HG02943 (cell line): ENCODE measurements around the gene NKG7.
"Not testable (repeated sequence)": the region's sequence is repeated elsewhere in the genome, so short reads cannot be mapped to it uniquely, and the experiment has no call there.

Experiments used
- ATAC-seq: cut with Tn5 transposase; IDR thresholded peaks from one replicate; pipeline ENCODE4 v1.9.1; 2021; ENCODE audit warnings: mild to moderate bottlenecking, low read depth, moderate library complexity; ENCODE audit not compliant: unreplicated experiment

NKG7 gene, protein sequence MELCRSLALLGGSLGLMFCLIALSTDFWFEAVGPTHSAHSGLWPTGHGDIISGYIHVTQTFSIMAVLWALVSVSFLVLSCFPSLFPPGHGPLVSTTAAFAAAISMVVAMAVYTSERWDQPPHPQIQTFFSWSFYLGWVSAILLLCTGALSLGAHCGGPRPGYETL

DNA sequence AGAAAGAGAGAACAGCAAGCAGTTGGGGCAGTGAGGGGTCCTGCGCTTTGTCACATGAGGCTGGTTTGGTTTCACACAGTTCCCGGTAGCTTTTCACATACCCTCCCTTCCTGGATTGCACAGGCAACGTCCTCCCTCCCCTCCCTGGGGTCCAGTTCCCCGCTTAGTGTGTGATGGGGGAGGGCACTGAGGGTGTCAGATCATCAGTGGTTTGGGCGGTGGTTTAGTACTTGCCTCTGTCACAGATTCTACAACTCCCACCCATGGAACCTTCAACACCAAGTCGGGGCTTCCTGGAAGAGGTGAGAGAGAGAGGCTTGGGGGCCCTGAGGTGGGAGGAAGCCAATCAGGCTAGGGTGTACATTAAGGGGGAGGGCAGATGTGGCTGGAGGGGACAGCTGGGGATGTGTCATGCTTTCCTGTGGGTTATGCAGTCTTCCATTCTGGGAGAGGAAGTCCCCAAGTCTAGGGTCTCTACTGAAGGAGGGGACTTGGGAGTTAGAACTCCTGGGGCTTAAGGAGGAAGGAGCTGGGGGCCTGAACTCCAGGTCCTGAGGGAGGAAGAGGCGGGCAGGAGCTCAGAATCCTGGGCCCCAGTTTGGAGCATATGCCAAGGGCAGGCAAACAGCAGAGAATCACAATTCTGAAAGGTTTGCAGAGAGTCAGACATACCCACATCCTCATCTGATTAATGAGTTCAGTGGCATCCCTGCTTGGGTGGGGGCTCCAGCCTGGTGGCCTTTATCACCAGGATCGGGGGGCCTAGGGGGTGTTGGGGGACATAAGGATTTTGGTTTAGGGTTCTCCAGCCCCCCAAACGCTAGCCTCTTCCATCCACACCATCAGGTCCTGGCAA is at the start of gene NKG7:
Gene NKG7, minus strand, starts transcription at position 6 of the 856 bp plus-strand sequence. CDS start 119 bp downstream, outside the sequence.
- ATAC-seq, result no peak

GRCh38 chr19:51422053-51422448 is 49.6 kb upstream of the NKG7 start:
- no peak for ATAC-seq

GRCh38 chr19:51421229-51422052 is 49.0 kb upstream of the NKG7 start:
- no peak for ATAC-seq

DNA sequence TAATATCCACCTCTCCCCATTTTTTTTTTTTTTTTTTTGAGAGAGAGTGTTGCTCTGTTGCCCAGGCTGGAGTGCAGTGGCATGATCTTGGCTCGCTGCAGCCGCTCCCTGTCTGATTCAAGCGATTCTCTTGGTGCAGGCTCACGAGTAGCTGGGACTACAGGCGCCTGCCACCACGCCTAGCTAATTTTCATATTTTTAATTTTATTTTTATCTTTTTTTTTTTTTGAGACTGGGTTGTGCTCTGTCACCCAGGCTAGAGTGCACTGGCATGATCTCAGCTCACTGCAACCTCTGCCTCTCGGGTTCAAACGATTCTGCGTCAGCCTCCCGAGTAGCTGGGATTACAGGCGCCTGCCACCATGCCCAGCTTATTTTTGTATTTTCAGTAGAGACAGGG is 48.1 kb upstream of the NKG7 start:
- not testable (repeated sequence) for ATAC-seq

GRCh38 chr19:51418707-51419106 is 46.3 kb upstream of the NKG7 start:
- no peak for ATAC-seq

- ATAC-seq, result no peak
Observed at GRCh38 chr19:51417810-51418157, 45.3 kb upstream of the NKG7 start.

DNA sequence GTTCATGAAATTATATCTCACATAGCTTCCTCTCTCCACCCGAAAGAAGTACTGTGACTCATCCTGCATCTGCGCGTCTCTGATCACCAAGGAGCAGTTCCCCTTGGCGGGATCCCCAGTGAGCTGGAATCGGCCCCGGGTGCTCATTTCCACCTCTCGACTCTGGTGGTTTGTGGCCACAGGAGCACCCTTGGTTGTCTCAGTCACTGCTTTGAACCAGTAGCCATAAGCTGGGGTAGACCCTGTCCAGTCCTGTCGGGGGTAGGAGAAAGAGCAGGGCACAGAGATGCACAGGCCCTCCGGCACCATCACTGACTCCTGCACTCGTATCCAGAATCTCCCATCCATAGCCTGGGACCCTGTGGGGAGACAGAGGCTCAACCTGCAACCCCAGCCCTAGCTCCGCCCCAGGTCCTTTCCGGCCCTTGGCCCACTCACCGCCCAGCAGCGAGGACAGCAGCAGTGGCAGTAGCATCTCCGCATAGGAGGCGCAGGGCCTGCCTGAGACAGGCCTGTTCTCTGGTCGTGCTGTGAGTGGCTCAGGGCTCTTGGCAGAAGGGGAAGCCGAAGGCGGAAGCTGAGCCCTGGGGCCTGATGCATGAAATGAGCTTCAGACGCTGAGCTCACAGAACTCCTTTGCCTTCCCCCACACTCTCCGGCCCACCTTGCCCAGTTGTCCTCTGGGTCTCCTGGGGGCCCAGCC is 44.8 kb upstream of the NKG7 start, which contains the start of gene SIGLEC10:
Gene SIGLEC10, minus strand, starts transcription at position 536 of the 703 bp plus-strand sequence. Its CDS starts 61 bp downstream, at position 475.
- ATAC-seq, result no peak

GRCh38 chr19:51416422-51416821 is 44.0 kb upstream of the NKG7 start:
- not testable (repeated sequence) for ATAC-seq

DNA sequence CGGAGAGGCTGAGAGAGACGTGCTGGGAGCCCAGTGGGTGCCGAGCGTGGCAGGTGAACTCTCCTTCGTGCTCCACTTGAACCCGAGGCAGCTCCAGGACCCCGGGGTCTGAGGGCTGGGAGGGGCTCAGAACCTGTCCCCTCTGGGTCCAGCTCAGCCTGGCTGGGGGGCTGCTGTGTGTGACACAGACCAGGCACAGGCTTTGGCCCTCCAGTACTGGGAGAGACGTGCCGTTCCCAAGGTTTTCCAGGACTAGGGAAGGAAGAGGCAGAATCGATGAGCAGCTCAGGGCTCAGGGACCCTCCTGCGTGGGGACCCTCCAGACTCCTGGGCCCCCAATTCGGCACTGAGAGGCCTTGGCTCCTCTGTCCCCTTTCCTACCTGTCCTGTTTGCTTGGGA is 42.7 kb upstream of the NKG7 start:
- no peak for ATAC-seq

DNA sequence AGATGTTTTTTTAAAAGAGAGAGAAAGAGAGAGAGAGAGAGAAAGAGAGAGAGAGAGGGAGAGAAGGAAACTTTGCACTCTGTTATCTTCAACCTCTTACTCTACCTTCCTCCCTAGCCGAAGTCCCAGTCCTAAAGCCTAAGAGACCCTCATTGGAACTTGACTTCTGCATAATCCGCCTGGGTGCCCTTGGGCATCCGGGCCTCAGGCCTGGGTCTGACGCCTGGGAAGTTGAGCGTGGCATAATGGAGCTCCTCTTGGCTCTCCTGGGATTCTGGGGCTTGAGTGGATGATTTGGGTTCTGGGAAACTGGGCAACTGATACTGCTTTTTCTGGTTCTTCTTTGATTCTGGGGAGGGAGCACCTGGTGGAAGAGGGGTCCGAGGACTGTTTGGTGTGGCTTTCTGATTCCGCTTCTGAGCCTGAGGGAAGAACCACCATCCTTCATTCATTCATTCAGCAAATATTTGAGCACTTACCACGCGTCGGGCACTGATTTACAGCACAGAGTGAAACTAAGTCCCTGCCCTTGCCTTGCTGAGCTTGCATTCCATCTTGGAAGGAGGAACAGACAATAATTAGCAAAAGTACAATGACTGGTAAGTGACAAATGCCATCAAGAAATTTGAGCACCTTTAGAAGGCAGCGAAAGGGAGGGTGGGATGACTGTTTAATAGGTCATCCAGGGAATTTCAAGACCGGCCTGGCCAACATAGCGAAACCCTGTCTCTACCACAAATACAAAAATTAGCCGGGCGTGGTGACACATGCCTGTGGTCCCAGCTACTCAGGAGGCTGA is 38.7 kb upstream of the NKG7 start:
- ATAC-seq, result no peak

DNA sequence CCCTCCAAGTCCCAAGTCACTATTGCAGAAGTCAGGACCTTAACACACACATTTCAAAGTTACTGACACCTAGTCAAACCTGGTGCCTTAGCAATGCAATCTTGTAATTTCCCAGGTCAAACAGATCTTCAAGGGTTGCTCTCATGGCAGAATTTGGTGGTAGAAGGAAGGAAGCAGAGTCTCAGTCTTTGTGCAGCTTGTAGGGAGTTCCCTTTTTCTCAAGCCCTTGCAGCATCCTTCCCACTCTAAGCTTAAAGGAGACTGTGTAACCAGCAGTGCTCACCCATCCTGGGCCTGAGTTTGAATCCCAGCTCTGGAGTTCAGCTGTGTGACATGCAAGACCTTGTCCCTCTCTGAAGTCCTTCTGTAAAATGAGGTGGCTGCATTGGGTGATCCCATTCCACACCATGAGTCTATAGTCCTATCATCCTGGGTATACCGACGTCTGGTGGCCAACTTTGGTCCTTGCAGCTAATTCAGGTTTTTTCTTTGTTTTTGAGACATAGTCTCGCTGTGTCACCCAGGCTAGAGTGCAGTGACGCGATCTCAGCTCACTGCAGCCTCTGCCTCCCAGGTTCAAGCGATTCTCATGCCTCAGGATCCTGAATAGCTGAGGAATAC is 35.2 kb upstream of the NKG7 start:
- ATAC-seq, result no peak

GRCh38 chr19:51402117-51402516 is 29.7 kb upstream of the NKG7 start:
- no peak for ATAC-seq

- ATAC-seq, result not testable (repeated sequence)
Observed at GRCh38 chr19:51399936-51400335, 27.5 kb upstream of the NKG7 start.

DNA sequence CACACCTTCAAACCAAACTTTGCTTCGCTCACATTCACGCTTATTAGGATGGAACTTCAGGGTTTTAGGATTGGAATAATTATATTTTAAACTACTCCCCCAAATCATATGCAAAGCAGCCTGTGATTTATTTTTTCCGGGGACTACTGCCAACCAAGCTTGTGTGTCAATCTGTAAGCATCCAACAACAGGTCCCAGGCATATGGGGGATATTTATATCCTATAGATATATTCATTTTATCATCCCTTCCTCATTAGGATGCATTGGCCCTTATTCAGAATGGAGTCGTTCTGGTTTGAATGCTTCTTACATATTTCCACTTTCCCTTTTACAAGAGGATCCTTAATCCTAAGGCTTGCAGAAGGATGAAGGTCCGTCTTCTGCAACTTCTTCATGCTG is 26.8 kb upstream of the NKG7 start:
- no peak for ATAC-seq

- no peak for ATAC-seq
Observed at GRCh38 chr19:51398096-51398704, 25.7 kb upstream of the NKG7 start.

DNA sequence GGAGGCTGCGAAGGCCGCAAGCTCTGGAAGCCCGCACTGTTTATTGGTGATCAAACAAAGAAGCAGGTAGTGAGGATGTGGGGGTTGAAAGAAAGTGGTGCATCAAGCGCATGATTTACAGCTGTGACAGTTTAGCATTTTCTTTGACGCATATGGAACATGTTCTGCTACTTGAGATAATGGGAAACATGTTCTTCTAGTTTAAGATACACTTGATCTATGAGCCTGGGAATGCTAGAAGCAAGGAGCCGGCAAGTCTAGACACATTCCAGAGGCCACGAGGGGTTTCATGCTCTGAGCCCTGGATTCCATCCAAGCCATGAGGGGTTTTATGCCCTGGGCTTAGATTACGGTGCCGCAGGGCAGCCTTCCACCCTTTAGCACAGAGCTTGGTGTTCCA is 25.0 kb upstream of the NKG7 start:
- ATAC-seq, result not testable (repeated sequence)

- ATAC-seq, result no peak
Observed at GRCh38 chr19:51396175-51396574, 23.7 kb upstream of the NKG7 start.

- peak; percentile 86 for ATAC-seq
Observed at GRCh38 chr19:51394050-51394836, 21.8 kb upstream of the NKG7 start.
